ENCODE measurements around the gene CHI3L1.

CHI3L1 gene

GRCh38 chr1:203150511-203151297, 35.8 kb downstream of the CHI3L1 start:
- no peak overlapping the region for H3K27ac ChIP-seq
- TF ChIP-seq CTCF (IDR thresholded peaks at IDR 0.05) (no peak), ZFX (IDR thresholded peaks at IDR 0.05; ENCODE audit: borderline replicate concordance) (no peak)

GRCh38 chr1:203149188-203149840, 37.2 kb downstream of the CHI3L1 start:
- TF ChIP-seq CTCF (IDR thresholded peaks at IDR 0.05), result no peak
- TF ChIP-seq ZFX (IDR thresholded peaks at IDR 0.05; ENCODE audit: borderline replicate concordance), result no peak
- H3K27ac ChIP-seq, result no peak overlapping the region

- TF ChIP-seq ZFX (IDR thresholded peaks at IDR 0.05; ENCODE audit: borderline replicate concordance) (no peak), CTCF (IDR thresholded peaks at IDR 0.05) (no peak)
- H3K27ac ChIP-seq, result no peak overlapping the region
Observed at GRCh38 chr1:203148579-203148978, 37.9 kb downstream of the CHI3L1 start.

GRCh38 chr1:203148127-203148526, 38.4 kb downstream of the CHI3L1 start:
- no peak overlapping the region for H3K27ac ChIP-seq

GRCh38 chr1:203147376-203147775, 39.1 kb downstream of the CHI3L1 start:
- TF ChIP-seq ZFX (IDR thresholded peaks at IDR 0.05; ENCODE audit: borderline replicate concordance), result no peak
- TF ChIP-seq CTCF (IDR thresholded peaks at IDR 0.05), result no peak
- H3K27ac ChIP-seq, result no peak overlapping the region

More at GRCh38 chr1:203148127-203148526, 38.4 kb downstream of the CHI3L1 start:
- TF ChIP-seq ZFX (IDR thresholded peaks at IDR 0.05; ENCODE audit: borderline replicate concordance), result no peak
- peak; percentile 78 for TF ChIP-seq CTCF (IDR thresholded peaks at IDR 0.05)

GRCh38 chr1:203146537-203146936, 40.0 kb downstream of the CHI3L1 start:
- TF ChIP-seq CTCF (IDR thresholded peaks at IDR 0.05) (no peak), ZFX (IDR thresholded peaks at IDR 0.05; ENCODE audit: borderline replicate concordance) (no peak)

GRCh38 chr1:203146042-203146369, 40.5 kb downstream of the CHI3L1 start:
- no peak overlapping the region for H3K27ac ChIP-seq

More at GRCh38 chr1:203146537-203146936, 40.0 kb downstream of the CHI3L1 start:
- H3K27ac ChIP-seq, result no peak overlapping the region

More at GRCh38 chr1:203146042-203146369, 40.5 kb downstream of the CHI3L1 start:
- TF ChIP-seq ZFX (IDR thresholded peaks at IDR 0.05; ENCODE audit: borderline replicate concordance), result no peak
